Umbilical cord (tissue), 2 donors: ENCODE results near the gene MIPOL1. TPM values are rescaled to one million over a fixed set of nuclear protein-coding genes. Genes with fewer than 3 reads are reported as not detected.

Experiments used
- DNase-seq: peaks from one replicate; pipeline ENCODE4 v3.0.0-alpha.2; 2015; ENCODE audit warnings: low spot score
- total RNA-seq: library from RNA; depleted of rRNA; stranded (reverse); fragments of >200 nt; gene quantifications from one replicate; pipeline ENCODE4 v1.2.3, GENCODE V29; 2014; ENCODE audit warnings: low replicate concordance; ENCODE audit not compliant: insufficient read depth

MIPOL1 gene
- total RNA-seq, 1 donor from 2014 or later: 65.0 TPM

DNA sequence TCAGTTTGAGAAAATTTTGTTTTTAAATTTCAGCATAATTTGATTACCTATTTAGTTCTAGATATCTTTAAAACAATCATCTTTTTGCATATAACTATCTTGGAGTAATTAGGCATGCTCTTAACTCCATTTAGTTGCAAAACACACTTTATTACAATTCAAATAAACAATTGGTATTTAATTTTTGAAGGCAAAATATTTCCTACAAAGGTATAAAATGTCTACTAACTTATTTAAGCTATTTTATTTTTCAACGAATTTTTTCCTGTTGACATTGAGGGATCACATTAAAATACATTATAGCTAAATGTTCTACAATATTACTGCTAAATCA lies 389.0 kb downstream of the MIPOL1 start:
- no peak for DNase-seq

DNA sequence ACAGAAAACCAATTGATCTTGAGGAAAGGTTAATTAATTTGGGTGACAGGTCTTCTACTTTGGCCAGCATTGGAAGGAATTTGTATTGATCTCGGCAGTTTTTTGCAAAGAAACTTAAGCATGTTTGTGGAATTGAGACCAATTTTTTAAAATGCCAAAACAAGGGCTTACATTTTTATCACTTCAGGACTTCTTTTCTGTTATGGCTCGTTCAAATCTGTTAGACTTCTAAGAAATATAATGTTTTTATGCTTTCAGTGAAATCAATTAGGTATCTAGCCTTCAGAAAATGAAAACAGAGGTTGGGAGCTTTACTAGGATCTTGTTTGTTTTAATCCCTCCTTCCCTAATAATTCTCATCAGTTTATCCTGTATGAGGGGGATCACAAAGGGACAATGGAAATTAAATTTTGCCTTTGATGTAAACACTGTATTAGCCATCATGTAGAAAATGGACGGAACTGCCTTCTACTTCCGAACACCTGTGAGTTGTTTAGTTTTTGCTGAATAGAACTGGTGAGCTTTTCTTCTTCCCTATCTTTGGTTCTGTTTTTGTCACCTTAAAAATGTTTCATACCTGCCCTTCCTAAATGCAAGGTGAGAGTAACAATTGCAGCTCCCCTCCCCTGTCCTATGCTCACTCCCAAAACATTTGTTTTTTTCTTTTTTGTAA lies 389.5 kb downstream of the MIPOL1 start:
- no peak for DNase-seq

DNA sequence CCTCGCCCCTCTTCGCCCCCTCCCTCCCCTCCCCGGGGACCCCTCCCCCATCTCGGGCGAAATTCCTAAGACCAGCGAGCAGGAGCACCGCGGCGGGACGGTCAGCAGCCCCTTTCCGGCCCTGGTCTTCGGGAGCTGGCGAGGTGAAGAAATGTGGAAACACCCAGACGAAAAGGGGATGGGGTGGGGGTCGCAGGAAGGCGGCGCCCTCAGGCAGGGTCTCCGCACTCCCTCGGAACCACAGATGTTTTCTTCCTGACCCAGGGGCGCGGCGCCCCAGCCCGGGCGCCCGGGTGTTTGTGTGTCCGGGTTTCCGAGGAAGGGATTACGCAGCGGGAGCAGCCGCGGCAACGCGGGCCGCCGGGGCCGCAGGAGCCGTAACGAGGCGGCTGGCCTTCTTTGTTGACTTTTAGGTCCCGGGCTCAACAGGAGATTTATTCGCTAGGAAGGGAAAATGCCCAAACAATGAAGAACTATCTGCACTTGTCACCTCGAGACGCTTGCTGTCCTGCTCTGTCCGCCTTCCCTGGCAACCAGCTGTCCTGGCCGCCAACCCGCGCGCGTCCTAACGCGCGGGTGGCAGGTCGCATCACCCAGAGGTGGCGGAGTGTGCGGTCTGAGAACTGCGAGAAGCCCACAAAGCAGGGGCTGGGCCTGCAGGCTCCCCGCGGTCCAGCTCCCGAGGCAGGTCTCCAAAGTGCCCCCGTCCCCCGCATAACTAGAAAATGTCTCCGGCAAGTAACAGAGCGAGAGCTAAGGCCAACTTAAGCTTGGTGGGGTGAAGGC lies 390.3 kb downstream of the MIPOL1 start:
- DNase-seq: no peak

DNA sequence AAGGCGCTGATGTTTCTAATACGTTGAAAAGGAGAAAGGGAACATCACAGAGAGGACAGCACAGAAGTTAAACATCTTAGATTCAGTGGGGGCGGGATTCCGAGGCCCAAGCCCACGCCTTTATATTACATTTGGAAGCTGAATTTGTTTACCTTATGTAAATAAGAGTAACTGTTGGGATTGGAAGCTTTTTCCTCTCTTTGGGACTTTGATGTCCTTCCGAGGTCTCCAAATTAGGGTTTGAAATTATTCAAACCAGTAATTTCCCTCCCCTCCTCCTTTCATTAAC lies 390.9 kb downstream of the MIPOL1 start:
- DNase-seq: no peak

DNA sequence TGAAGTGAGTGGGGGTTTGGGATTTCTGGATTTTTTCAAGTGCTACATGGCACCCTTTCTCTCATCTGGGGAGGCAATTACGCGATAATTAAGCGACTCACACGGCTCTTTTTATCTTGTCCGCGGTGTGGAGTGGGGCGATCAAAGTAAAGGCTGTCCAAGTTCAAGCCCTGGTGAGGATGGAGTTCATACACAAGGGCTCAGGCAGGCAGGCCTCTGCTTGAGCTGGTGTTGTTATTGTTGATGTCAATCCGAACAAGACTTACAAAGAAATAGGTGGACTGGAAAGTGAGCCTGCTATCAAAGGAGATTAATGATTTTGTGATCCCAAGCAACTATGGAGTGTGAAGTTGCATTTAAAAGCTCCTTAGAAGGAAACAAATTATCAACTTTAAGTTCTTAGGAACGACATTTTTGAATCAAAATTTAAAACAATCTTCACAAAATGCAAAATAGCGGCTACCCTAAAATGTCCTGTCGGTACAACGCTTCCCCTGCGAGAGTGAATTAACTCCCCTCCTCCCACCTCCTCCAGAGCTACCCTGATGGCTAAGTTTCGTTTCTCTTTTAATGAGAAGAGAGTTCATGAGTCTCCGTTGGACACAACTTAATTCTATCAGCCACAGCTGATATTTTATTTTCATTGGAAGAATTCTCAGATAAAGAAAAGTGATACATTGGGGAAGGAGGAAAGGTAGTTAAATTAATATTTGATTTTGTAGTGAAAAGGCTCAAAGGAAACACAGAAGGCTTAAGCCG lies 391.4 kb downstream of the MIPOL1 start:
- DNase-seq: no peak

DNA sequence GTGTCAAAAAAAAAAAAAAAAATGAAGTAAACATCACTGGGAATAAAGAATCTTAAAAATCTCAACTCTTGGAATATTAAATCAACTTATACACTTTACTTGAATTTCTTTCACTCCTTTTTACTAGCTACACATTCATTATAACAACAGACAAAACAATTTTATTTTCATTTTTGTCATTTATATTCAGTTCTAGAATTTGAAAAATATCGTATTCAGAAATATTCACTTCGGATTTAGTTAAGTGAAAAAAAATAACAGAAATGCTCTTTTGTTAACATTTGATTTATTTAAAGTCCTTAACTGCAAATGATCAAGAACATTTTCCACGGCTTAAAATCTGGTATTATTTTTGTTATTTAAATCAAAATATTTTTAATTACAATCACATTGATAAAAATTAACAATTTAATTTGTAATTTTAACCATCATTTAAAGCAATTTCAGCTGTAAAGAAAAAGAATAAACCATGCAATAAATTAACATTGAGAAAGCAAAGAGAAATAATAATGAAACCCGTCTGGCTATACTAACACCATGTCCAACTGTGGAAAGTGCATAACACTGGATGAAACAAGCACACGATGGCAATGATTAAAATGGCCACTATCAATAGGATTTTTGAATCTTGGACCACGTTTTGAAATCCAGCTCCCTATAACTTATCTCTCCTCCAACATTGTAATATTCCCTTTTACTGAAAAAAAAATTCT lies 392.1 kb downstream of the MIPOL1 start:
- DNase-seq: no peak

DNA sequence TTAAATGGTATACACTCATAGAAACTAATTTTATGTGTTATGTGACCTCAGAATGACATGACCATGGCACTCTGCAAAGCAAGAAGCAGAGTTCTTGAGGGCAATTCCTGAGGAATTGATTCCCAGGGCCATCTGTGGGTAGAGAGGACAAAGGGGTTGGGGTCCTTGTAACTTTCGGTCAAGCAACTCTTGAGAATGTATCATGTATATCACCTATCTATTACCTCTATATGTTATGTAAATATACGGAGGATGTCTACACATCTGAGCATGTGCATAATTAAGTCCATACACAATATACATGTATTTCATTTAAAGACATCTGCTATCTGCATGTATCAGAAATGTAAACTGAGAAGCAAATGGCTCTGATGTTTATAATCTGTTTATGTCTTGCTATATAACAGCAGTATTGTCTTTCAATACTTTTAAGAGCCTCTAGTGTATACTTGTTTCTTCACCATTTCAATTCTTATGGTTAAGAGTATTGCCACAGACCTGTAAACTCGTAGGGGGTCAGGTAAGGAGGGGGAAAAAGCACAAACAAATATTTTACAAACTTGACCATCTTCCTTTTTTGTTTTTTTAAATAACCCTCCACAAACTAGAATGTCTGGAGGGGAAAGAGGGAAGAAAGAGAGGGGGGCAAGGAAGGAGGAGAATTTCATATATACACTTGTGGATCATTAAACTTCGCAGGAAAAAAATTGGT lies 392.8 kb downstream of the MIPOL1 start:
- DNase-seq: no peak

DNA sequence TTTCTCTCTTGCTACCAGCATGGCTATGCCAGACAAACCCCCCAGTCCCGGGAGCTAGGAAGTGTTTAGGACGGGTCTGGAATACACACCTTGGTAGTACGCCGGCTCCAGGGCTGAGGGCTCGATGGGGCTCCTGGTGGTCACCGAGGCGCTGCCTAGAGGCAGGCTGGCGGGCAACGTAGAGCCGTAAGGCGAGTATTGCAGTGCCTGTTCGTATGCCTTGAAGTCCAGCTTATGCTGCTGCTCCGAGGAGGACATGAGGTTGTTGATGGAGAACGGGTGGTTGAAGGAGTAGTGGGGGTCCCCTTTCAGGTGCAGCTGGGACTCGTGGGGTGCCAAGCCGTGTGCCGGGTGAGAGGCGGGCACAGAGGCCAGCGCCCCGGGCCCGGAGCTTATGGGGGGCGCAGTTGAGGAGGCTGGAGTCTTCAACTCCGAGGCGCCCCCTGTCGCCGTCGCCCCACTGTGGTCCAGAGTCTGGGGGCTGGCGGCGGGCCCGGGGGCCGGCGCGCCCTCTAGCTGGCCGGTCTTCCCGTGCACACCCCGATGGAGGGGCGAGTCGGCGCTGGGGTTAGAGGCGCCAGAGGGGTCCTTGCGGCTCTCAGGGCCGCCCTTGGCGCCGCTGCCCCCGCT lies 393.7 kb downstream of the MIPOL1 start:
- no peak for DNase-seq

DNA sequence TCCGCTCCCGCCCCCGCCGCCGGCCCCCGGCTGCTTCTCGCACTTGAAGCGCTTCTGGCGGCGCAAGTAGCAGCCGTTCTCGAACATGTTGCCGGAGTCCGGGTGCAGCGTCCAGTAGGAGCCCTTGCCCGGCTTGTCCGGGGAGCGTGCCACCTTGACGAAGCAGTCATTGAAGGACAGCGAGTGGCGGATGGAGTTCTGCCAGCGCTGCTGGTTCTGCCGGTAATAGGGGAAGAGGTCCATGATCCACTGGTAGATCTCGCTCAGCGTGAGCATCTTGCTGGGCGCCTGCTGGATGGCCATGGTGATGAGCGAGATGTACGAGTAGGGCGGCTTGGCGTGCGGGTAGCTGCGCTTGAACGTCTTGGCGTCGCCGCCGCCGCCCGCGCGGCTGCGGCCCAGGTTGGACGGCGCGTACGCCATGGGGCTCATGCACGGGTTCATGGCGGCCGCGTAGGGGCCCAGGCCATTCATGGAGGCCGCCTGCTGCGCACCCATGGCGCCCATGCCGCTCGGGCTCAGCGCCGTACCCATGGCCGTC lies 394.3 kb downstream of the MIPOL1 start:
- no peak for DNase-seq

DNA sequence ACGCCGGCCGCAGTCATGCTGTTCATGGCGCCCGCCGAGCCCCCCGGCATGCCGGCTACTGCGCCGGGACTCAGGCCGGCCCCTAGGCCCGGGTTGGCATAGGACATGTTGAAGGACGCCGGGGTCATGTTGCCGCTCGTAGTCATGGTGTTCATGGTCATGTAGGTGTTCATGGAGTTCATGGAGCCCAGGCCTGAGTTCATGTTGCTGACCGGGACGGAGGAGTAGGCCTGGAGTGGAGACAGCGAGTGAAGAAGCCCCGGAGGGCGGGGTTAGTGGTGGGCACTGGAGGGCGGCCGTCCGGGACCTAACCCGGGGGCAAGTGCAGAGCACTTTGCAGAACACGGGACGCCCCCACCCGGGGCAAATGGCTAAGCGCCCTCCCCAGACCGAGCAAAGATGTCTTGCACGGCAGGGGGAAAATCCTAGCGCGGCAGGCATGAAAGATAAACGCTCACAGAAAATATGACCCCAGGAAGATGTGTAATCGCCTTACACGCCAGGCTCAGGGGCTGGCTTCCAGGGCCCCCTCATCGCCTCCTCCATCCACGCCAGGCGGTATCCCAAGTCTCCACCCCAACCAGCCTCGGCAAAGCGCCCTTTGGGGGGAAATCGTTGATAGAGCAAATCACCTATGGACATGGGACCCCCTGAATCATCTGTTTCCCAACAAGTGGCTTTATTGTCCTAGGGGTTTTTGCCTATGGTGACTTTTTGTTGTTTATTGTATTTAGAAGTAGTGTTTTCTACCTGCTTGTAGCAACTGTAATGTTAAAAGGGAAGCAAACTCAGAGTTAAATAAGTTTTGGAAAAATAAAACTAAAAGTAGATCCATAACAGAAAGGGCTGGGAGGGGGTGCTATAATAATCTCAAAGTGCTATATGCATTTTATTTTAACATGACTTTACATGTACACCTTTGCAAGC lies 395.0 kb downstream of the MIPOL1 start:
- DNase-seq: no peak

DNA sequence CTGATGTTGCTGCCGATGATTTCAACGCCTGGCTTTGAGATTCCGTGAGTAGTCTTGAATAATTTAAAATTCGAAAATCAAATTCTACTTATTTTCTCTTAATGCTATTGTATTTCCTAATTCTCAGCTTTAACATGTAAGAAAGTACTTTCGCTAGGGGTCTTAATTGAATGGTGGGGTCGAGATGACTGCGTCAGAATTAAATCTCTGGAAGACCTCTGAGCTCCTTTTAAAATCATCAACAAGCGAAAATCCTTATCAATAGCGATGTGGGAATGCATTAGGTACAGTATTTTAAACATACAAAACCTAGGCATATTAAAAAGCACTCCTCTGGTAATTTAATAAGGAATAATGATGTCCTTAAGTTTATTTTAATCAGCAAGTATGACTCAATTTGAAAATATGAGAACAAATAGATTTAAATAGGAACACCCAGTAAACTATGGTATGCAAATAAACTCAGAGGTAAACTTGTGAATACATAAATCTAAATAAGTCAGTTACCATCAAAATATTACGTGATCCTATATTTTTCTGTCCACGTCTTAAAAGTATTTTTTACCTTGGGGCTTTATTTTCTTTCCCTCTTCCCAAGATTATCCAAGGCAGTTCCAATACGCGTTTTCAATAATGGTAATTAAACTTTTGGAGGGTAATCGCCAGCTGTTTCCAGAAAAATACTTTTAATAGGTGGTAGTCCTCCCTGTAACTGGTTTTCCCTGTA lies 395.9 kb downstream of the MIPOL1 start:
- DNase-seq: no peak

DNA sequence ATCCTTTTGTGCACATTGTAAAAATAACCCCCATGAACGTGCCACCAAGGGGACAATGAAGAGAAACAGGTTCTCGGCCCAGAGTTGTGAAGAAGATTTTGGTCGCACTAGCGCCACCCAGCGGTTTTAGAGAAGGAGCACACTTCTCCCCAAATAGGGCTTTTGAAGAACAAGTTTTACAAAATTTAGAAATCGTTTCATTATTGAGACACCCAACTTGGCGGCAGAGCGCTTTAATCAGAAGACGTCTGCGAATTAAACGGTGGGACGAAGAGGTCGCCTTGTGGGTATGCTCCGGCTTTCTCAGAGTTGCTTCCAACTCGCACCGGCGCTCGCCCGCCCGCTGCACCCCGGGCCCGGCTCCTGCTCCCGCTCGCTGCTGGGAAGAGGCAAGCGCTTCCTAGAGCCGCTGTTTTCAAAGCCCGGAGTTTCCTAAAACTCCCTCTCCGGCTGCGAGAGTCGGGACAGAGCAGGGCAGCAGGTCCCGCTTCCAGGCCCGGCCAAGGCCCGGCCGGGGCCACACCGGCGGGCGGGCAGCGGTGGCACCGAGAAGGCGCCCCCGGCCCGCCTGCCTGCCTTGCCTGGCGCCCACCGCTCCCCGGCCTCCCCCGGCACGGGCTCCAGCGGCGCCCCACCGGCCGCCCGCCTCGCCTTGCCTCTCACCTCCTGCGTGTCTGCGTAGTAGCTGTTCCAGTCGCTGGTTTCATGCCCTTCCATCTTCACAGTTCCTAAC lies 396.7 kb downstream of the MIPOL1 start:
- DNase-seq: peak; percentile 75

DNA sequence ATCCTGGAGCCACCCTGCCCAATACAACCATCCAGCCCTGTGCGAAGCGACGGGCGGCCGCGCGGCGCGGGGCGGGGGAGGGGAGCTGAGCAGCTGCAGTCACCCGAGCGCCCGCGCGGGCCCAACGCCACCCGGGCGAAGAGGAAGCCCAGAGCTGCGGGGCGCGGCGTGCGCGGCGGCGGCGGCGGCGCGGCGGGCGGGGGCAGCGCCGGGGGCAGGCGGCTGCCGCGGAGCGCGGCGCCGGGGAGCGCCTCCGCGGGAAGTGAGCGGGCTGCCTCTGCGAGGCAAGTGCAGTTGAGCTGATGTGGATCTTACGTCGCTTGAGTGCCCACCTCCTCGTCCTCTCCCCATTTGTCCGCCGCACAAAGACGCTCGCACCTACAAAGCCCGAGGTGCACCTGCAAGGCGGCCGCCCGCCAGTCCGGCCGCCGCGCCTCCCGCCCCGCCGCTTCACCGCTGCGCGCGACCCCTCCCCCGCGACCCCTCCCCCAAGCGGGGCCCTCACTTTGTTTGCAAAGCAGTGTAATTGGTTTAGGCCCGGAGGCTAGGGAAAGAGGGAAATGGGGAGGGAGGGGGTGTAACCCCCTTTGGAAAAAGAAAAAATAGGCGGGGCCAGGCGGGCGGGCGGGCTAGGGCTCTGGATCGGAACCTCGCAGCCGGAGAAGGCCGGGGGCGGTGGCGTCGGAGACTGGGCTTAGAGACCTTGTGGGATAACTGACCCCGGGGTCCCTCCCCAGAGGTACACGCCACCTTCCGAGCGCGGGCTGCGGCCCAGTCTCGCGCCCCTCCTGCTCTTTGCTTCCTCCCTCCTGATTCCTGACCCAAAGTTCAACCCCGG lies 397.5 kb downstream of the MIPOL1 start, which contains the start of the genes FOXA1 and TTC6:
TSS of gene FOXA1 (minus strand) at position 279 of the 838 bp plus-strand sequence. CDS start at position 2, 277 bp downstream.
TSS of gene TTC6 (plus strand) at position 659 of the 838 bp plus-strand sequence. CDS start 26,436 bp downstream, outside the sequence.
- DNase-seq: no peak

DNA sequence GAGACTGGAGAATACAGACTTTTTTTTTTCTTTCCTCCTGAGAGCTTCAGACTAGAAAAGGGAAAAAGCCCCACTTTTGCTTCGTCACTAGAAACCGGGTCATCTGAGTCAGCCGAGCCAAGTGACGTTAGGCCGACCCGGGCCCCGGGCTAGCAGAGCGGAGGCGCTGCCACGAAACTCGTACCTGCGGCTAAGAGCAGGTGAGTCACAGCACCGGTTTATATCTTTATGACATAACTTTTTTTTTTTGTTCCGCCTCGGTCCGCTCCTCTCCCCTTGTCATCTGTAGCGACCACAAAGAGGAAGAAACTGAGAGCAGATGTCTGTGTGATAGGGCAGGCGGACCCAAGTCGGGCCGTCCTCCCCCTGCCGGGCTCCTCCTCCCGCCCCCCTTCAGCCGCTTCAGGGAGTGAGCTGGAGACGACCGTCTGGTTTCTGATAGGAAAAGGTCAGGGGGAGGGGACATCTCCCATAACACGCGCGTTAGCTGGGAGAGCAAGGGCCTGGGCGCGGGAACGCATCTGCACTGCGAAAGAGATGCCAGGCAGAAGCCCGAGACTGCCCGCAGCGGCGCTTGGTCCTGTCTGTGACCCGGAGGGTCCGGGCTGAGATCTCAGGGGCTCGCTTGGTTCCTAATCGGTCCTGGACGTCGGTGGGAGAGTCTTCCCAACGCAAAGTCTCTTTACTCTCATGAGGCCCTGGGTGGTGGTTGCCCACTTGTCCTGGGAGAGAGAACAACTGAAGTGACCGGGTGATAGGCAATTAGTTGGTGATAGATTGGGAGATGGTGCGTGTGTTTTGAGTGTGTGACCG lies 398.3 kb downstream of the MIPOL1 start:
- DNase-seq: no peak

DNA sequence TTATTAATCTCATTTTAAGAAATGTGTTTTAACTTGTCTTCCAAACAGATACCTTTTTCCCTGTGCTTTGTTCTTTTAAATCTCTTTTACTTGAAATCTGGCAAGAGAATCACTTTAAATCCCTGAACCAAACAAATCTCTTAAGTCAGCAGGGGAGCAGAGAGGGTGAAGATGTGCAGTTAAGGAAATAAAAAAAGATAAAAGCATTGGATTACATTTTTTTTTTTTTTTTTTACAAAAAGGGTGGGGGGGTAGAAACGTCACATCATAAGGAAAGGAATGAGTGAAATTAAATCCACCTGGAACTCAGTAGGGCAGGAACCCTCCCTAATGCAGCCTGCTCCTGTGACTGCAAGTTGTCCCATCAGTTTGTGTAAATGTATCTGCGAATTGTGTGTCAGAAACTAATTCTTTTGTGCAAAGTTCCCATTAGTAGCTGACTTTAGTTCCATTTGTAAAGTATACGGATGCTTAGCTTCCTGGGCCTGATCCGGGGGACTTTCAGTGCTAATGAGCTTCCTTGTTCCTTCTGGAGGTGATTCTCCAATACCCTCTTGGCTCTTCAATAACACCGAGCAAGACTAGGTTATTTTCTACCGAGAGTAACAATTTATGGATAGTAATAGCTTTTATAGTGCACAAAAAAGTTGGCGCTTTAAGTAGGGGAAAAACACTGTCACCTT lies 399.2 kb downstream of the MIPOL1 start:
- DNase-seq: no peak

DNA sequence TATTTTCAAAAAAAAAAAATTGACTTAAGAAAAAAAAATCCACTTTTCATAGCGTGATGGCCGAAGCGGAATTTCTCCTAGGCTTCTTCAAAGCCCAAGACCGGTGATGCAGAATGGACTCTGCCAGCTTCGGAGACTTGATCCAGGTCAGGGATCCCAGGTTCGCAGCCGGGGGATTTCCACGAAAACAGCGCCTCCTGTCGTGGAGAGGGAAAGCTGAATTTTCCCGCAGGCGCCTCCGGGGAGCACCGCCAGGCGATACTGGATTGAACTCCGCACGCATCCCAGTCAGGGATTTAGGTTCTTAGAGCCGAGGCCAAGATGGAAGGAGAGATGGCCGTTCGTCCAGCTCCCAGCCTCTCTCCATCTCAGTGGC lies 399.8 kb downstream of the MIPOL1 start:
- no peak for DNase-seq
